Measurements from ENCODE around the gene METTL25B. TPM values are rescaled to one million over a fixed set of nuclear protein-coding genes. Genes with fewer than 3 reads are reported as not detected.

The METTL25B gene
- total RNA-seq, 4 donors from 2014 or later, result 33.8 to 95.2 (median 64.9) TPM

- no peak for DNase-seq
- Histone ChIP-seq H3K9me3 (no peaks in the 10 kb centered on the region), H3K27me3 (no peaks in the 10 kb centered on the region), H3K27ac (no peak overlapping the region), H3K4me1 (peaks cover 0 to 24% (median 5%) of the 10 kb centered on the region in 4 donors), H3K36me3 (no peaks in the 10 kb centered on the region), H3K4me3 (no peak overlapping the region)
- TF ChIP-seq CTCF (IDR thresholded peaks at IDR 0.05) (no peak), POLR2A (IDR thresholded peaks at IDR 0.05) (no peak)
Observed at GRCh38 chr1:156711011-156711817, 17.1 kb upstream of the METTL25B start.

DNA sequence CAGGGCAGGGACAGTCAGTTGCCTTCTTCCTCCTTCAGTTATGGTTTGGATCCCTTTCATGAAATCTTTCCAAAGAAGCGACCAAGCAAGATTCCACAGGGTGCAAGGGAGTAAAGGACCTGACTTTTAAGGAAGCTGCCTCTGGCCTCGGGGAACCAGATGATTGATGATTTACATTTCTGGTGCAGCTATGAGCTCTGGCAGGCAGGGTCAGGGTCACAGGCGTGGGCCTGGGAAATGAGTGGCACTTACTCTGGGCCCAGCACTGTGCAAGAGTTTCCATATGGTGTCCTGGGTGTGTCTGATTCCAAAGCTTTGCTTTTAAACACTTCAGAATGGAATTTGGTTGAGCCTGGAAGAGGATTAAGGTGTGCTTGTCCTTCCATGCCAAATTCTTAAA is 15.6 kb upstream of the METTL25B start:
- H3K4me1 ChIP-seq, result peaks cover 0 to 16% (median 0%) of the 10 kb centered on the region in 4 donors
- no peak for DNase-seq
- no peaks in the 10 kb centered on the region for H3K36me3 ChIP-seq
- H3K4me3 ChIP-seq, result no peak overlapping the region
- no peaks in the 10 kb centered on the region for H3K27me3 ChIP-seq
- no peak overlapping the region for H3K27ac ChIP-seq
- no peaks in the 10 kb centered on the region for H3K9me3 ChIP-seq
- no peak for TF ChIP-seq POLR2A (IDR thresholded peaks at IDR 0.05)
- no peak for TF ChIP-seq CTCF (IDR thresholded peaks at IDR 0.05)

GRCh38 chr1:156714830-156715229 is 13.4 kb upstream of the METTL25B start:
- no peaks in the 10 kb centered on the region for H3K27me3 ChIP-seq
- TF ChIP-seq POLR2A (IDR thresholded peaks at IDR 0.05) (no peak), CTCF (IDR thresholded peaks at IDR 0.05) (no peak)

DNA sequence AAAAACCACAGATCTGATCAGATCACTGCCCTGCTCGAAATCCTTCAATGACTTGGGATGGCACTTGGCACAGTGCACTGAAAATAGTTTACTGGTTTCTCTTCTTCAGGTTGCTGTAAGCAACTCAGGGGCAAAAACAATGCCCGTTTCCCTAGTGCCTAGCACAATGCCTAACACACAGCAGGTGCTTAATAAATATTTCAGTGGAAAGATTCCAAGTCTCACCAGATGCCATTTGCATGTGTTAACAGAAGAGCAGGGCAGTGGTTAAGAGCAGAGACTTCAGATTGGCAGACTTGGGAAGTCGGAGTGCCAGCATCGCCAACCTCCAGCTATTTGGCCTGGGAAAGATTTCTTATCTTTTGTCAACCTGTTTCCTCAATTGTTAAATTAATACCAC is 10.9 kb upstream of the METTL25B start:
- TF ChIP-seq POLR2A (IDR thresholded peaks at IDR 0.05), result no peak
- no peak for TF ChIP-seq CTCF (IDR thresholded peaks at IDR 0.05)
- no peaks in the 10 kb centered on the region for H3K27me3 ChIP-seq
- peaks cover 0 to 26% (median 0%) of the 10 kb centered on the region in 3 donors for H3K36me3 ChIP-seq
- no peak overlapping the region for H3K27ac ChIP-seq
- no peak overlapping the region for H3K4me3 ChIP-seq
- no peak for DNase-seq
- H3K9me3 ChIP-seq, result no peaks in the 10 kb centered on the region
- H3K4me1 ChIP-seq, result no peaks in the 10 kb centered on the region

More at GRCh38 chr1:156714830-156715229, 13.4 kb upstream of the METTL25B start:
- DNase-seq, result no peak
- H3K4me1 ChIP-seq, result peaks cover 0 to 8% (median 0%) of the 10 kb centered on the region in 4 donors
- H3K36me3 ChIP-seq, result peaks cover 0 to 4% (median 0%) of the 10 kb centered on the region in 3 donors
- no peak overlapping the region for H3K4me3 ChIP-seq
- H3K27ac ChIP-seq, result no peak overlapping the region
- no peaks in the 10 kb centered on the region for H3K9me3 ChIP-seq

DNA sequence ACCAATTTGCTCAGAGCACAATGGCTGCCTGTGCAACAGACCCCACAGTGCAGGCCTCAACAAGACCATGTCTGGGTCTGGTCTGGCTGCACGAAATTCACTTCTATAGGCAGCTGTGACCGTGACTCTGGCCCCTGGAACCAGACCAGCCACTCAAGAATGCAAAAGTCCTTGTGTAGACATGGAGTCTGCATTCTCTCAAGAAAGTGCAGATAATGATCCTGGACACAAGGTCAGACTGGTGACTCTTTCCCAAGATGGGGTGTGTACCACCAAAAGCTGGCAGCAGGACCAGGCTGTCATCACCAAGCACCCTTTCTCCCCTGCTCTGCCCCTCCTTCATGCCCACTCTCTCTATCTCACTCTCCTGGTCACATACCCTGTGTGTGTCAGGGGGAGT is 7.1 kb upstream of the METTL25B start:
- H3K27me3 ChIP-seq, result no peaks in the 10 kb centered on the region
- no peak overlapping the region for H3K4me3 ChIP-seq
- no peak overlapping the region for H3K27ac ChIP-seq
- no peaks in the 10 kb centered on the region for H3K9me3 ChIP-seq
- H3K4me1 ChIP-seq, result peaks cover 9 to 16% (median 11%) of the 10 kb centered on the region in 4 donors
- no peak for DNase-seq
- no peak for TF ChIP-seq CTCF (IDR thresholded peaks at IDR 0.05)
- no peak for TF ChIP-seq POLR2A (IDR thresholded peaks at IDR 0.05)
- H3K36me3 ChIP-seq, result peaks cover 0 to 55% (median 0%) of the 10 kb centered on the region in 3 donors
